ENCODE data around the gene OOSP2.
"Not testable (repeated sequence)": the region's sequence is repeated elsewhere in the genome, so short reads cannot be mapped to it uniquely, and the experiment has no call there.

OOSP2 gene, protein sequence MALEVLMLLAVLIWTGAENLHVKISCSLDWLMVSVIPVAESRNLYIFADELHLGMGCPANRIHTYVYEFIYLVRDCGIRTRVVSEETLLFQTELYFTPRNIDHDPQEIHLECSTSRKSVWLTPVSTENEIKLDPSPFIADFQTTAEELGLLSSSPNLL

DNA sequence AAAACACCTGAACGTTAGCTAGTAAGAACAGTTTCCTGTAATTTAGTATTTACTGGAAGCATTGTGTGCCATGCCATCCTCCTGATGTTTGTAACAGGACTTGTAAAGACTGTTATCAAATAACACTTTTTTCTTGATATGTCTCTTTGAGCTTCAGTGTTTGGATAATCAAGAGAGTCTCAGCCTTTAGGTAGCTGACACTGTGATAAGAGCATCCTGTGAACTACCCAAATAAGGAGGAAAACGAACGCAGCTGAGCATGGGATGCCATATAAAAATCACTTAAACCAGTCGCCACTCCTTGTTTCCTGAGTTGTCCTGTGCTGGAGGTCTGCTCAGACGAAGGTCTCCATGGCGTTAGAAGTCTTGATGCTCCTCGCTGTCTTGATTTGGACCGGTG lies at the start of gene OOSP2:
Gene OOSP2, plus strand, starts transcription at position 301 of the 400 bp plus-strand sequence. Its CDS starts 51 bp downstream, at position 352.
- DNase-seq (ENCODE audit: low spot score): no peak

DNA sequence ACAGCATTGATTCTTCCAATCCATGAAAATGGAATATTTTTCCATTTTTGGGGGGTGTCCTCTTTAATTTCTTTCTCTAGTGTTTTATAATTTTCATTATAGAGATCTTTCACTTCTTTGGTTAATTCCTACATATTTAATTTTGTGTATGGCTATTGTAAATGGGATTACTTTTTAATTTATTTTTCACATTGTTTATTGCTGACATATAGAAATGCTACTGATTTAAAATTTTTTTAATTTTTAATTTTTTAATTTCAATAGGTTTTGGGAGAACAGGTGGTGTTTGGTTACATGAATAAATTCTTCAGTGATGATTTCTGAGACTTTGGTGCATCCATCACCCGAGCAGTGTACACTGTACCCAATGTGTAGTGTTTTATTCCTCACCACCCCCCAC lies 49.8 kb upstream of the OOSP2 start:
- no peak for DNase-seq (ENCODE audit: low spot score)

DNA sequence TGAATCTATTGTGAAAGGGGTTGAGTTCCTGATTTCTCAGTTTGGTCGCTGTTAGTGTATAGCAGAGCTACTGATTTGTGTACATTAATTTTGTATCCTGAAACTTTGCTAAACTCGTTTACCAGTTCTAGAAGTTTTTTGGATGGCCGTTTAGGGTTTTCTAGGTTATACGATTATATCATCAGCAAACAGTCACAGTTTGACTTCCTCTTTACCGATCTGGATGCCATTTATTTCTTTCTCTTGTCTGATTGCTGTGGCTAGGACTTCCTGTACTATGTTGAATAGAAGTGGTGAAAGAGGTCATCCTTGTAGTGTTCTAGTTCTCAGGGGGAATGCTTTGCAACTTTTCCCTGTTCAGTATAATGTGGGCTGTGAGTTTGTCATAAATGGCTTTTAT lies 47.8 kb upstream of the OOSP2 start:
- no peak for DNase-seq (ENCODE audit: low spot score)

DNA sequence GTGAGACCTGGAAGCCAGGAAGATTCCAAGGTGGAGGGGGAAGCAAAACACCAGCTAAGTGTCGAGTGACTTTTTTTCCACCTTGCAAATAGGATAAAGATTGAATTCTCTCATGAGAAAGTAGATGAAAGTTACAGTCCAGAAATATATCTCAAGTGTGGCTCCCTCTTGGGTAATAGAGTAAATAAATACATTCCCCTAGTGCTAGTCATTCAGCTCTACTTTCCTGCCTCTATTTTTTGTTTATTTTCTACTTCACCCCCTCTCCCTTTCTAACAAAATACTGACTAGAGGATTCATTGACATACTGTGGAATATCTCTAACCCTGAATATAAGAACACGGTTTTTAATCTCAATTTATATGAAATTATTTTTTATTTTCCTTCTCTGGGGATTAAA lies 42.4 kb upstream of the OOSP2 start:
- DNase-seq (ENCODE audit: low spot score): no peak

DNA sequence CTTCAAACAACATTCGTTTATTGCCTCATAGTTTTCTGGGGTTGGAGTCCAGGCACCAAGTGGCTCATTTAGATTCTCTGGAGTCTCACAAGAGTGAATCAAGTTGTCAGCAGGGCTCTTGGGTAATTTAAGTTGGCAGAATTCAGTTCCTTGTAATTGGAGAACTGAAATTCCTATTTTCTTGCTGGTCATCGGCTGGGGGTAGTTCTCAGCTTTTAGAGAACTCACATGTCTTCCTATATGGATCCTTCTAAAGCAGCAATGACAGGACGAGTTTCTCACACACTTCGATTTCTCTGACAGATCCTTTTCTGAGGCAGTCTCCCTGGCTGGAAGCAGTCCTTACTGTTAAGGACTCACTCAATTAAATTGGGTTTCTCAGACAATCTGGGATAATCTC lies 40.5 kb upstream of the OOSP2 start:
- DNase-seq (ENCODE audit: low spot score): no peak

DNA sequence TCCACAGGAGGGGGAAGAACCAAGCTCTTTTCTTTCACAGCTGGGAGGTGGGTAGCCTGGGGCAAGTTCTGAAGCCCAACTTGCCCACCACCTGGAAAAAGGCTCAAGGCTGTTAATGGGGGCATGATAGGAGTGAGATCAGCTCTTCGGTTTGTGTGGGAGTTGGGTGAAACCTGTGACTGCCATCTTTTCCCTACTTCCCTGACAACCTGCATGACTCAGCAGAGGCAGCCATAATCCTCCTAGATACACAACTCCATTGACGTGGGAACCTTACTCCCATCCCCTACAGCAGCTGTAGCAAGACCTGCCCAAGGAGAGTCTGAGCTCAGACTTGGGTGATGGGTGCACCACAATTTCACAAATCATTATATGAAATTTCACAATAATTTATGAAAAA lies 36.5 kb upstream of the OOSP2 start:
- no peak for DNase-seq (ENCODE audit: low spot score)

DNA sequence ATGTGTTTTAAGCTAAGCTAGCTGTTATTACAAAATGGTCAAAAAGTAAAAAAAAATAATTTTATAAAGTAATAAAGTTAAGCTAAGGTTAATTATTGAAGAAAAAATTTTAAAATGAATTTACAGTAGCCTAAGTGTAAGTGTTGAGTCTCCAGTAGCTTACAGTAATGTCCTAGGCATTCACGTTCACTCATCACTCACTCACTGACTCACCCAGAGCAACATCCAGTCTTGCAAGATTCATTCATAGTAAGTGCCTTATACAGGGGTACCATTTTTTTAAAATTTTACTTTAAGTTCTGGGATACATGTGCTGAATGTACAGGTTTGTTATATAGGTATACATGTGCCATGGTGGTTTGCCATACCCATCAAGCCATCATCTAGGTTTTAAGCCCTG lies 34.8 kb upstream of the OOSP2 start:
- no peak for DNase-seq (ENCODE audit: low spot score)

DNA sequence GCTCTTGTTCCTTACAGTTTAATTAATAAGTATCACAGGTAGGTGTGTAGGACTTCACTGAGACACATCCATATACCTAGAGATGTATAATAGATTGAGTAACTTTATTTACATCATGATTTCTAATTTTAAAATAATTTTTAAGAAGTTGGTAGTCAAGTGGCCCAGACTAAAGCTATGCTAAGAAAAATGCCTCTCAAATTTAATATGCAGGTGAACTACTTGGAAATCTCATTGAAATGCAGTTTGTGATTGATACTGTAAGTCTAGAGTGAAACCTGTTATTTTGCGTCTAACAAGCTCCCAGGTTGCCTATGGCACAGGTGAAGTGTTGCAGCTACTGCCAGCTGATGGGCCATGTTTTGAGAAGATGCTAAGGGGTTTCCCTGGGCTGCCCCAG lies 23.3 kb upstream of the OOSP2 start, which contains the start of gene OOSP4B:
Gene OOSP4B, plus strand, starts transcription at position 301 of the 400 bp plus-strand sequence.
- DNase-seq (ENCODE audit: low spot score): no peak

DNA sequence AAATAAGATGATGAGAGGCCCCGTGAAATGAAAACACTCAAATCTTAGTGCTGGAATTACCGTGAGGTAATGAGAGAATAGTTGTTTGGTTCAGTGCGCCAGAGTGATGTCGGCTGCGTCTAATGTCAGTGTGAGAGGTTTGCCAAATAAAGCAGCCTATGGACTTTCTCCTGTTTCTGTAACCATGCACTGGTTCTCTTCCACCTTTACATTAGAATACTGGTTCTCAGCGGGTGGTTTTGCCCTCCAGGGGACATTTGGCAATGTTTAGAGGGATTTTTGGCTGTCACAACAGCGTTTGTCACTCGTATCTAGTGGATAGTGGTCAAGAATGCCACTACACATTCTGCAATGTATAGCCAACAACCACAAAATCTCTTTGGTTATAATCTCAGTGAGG lies 22.2 kb upstream of the OOSP2 start:
- no peak for DNase-seq (ENCODE audit: low spot score)

DNA sequence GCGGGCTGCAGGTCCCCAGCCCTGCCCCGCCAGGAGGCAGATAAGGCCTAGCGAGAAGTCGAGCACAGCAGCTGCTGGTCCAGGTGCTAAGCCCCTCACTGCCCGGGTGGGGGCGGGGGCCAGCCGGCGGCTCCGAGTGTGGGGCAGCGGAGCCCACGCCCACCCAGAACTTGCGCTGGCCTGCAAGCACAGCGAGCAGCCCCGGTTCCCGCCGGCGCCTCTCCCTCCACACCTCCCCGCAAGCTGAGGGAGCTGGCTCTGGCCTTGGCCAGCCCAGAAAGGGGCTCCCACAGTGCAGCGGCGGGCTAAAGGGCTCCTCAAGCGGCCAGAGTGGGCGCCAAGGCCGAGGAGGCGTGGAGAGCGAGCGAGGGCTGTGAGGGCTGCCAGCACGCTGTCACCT lies 19.8 kb upstream of the OOSP2 start:
- DNase-seq (ENCODE audit: low spot score): not testable (repeated sequence)

DNA sequence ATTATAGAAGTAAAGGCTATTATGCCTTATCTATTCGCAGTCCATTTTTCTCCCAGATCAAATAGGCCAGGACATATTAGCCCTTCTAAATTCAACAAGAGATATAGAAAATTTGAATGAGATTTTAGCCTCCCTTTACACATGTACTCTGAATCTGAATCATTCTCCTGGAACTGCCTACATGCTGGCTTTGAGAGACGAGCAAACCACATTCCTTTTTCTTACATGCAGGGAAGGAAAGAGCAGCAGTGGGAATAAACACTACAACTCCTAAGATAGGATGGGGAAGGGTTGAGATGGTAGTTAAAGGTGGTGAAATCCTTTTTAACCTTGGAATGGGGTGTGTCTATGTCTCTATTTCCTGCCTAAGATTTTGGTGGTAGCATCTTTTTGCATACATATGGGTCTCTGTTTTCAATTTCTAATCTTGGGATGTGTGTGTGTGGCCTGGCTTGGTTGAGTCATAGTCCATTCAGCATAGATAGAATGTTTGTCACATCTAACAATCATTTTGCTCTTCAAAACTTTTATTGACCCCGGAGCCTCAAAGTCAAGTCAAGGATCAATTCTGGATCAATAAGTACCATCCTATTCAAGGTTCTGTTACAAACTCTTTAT lies 11.1 kb upstream of the OOSP2 start:
- DNase-seq (ENCODE audit: low spot score): no peak

DNA sequence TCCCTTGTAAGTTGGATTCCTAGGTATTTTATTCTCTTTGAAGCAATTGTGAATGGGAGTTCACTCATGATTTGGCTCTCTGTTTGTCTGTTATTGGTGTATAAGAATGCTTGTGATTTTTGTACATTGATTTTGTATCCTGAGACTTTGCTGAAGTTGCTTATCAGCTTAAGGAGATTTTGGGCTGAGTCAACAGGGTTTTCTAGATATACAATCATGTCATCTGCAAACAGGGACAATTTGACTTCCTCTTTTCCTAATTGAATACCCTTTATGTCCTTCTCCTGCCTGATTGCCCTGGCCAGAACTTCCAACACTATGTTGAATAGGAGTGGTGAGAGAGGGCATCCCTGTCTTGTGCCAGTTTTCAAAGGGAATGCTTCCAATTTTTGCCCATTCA lies 10.2 kb downstream of the OOSP2 start:
- not testable (repeated sequence) for DNase-seq (ENCODE audit: low spot score)

DNA sequence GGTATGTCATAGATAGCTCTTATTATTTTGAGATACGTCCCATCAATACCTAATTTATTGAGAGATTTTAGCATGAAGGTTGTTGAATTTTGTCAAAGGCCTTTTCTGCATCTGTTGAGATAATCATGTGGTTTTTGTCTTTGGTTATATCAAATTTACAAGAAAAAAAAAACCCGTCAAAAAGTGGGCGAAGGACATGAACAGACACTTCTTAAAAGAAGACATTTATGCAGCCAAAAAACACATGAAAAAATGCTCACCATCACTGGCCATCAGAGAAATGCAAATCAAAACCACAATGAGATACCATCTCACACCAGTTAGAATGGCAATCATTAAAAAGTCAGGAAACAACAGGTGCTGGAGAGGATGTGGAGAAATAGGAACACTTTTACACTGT lies 10.6 kb downstream of the OOSP2 start:
- not testable (repeated sequence) for DNase-seq (ENCODE audit: low spot score)

DNA sequence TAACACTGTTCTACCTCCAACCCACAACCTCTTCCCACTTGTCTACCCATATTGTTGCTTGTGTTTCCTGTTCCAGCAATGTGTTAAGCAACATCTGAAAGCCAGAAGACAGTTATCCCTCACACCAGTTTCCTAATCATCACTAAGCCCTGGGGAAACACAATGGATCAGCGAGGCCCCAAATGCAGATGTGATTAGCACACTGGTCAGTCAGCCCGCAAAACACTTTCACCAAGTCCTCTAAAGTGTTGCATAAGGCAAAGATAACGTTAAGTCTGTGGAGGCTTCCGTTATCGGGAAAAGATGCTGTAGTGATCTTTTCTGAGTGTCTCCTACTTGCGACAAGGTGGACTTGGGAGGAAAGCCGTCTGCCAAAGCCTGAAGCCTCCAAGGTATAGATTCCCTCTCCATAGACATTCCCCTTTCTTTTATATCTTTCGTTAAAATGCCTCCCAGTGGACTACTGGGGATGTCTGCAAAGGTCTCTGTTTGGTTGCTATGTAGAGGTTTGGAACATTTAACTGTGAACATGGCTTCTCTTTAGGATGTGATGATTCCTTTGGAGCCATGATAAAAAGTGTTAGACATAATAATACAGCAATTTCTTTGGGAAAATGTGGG lies 16.2 kb downstream of the OOSP2 start, which contains the start of gene MS4A3:
Gene MS4A3, plus strand, starts transcription at position 317 of the 621 bp plus-strand sequence. CDS start 4,496 bp downstream, outside the sequence.
- no peak for DNase-seq (ENCODE audit: low spot score)

DNA sequence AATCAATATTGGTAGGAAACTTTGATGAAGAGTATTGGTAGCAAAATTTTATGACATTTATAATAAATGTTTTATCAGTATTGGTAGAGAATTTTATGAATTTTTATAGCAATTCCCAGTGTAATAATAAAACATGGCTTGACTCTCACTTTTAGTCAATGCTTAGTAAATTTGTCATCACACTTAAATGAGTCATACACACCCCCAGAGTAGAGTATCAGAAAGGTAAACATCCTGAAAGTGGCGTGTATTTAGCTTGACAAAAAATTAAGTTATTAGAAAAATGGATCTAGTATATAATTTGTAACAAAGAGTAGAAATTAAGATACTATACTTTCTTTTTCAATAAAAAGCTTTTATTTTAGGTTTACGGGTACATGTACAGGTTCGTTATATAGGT lies 18.8 kb downstream of the OOSP2 start:
- DNase-seq (ENCODE audit: low spot score): no peak

DNA sequence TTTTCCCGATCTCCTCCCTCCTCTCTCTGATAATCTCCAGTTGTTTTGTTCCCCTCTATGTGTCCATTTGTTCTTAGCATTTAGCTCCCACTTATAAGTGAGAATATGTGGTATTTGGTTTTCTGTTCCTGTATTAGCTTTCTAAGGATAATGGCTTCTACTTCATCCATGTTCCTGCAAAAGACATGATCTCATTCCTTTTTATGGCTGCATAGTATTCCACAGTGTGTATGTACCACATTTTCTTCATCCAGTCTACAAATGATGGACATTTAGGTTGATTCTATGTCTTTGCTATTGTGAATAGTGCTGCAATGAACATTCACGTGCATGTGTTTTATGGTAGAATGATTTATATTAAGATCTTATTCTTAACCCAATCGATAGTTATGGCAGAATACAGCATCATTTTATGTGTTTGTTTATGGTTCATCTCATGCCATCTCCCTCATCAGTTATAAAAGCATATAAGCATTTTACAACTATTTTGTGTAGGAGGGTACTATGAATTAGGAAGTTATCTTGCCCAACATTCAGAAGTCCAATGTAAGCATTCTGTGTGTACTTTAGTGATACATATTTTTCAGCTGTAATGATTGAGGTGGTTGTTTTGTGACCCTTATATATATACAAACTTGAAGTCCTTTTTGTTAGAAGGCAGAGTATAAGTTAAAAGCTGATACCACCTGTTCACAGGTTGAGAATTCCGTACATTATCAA lies 19.5 kb downstream of the OOSP2 start:
- no peak for DNase-seq (ENCODE audit: low spot score)

DNA sequence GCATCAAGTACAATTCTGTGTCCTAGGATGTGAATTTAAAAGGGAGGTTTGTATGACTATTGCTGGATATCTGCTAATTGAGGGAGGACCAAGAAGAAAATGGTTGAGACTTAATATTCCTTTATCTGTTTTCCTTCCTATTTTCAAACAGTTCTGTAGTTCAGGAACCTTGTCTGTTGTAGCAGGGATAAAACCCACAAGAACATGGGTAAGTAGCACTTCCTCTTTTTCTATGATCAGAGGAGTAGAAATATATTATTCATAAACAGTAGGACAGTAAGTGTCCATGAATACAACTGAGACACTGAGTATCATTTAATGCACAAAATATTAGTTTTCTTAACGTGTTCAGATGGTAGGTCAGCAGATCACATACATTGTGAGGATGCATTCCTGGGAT lies 23.9 kb downstream of the OOSP2 start:
- no peak for DNase-seq (ENCODE audit: low spot score)

DNA sequence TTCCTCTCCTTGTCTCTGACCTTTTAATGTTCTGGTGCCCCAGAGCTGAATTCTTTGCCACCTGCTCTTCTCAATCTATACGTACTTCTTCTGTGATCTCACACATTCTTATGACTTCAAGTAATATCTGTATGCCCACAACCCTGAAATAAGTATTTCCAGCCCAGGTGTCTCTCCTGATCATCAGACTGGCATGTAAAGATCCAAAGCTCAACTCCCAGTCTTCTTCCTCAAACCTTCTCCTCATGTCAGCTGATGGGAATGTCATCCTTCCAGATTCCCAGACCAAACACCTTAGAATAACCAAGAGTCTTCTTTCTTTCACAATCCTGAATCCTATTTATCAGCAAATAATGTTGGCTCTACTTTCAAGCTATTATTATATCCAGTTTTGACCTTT lies 25.6 kb downstream of the OOSP2 start:
- no peak for DNase-seq (ENCODE audit: low spot score)

DNA sequence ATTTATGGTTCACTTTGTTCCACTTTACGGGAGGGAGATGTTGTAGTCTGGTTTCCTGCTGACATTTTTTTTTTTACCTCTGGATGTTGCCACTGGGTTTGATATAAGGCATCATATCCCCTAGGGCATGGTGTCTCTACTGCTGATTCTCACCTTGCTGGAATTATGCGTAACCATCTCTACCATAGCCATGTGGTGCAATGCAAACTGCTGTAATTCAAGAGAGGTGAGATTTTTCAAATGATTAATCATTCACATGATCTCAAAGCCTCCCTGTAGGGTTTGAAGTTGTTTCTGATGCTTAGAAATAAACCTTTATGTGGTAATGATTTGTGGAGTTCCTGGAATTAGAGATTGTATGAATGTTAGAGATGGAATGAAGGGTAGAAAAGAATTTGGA lies 29.2 kb downstream of the OOSP2 start:
- no peak for DNase-seq (ENCODE audit: low spot score)

DNA sequence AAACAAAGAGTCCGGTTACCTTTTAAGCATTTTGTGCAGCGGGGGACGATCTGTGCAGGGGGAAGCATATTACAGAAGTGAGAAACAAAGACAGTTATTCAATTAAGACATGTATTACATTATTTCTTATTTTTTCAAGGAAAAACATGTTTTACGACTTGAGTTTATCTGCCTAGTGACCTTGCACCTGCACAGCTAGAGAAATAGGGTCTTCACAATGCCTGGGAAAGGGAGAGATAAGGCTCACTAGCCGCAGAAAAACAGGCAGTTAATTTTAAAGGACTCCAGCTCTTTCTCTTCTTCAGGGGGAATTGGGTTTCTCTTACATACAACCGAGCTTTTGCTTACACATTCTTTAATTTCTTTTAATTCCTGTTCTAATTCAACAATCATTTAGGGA lies 31.4 kb downstream of the OOSP2 start:
- not testable (repeated sequence) for DNase-seq (ENCODE audit: low spot score)

DNA sequence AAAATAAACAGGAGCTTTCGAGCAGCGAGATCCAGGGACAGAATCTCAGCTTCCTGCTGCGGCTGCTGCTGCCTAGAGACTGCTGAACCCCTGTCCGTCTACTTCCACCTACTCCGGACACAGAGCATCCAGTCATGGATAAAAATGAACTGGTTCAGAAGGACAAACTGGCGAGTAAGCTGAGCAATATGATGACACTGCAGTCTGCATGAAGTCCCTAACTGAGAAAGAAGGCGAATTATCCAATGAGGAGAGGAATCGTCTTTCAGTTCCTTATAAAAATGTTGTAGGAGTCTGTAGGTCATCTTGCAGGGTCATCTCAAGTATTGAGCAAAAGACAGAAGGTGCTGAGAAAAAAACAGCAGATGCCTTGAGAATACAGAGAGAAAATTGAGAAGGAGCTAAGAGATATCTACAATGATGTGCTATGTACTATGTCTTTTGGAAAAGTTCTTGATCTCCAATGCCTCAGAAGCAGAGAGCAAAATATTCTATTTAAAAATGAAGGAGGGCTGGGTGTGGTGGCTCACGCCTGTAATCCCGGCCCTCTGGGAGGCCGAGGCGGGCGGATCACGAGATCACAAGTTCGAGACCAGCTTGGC lies 37.1 kb downstream of the OOSP2 start:
- no peak for DNase-seq (ENCODE audit: low spot score)

DNA sequence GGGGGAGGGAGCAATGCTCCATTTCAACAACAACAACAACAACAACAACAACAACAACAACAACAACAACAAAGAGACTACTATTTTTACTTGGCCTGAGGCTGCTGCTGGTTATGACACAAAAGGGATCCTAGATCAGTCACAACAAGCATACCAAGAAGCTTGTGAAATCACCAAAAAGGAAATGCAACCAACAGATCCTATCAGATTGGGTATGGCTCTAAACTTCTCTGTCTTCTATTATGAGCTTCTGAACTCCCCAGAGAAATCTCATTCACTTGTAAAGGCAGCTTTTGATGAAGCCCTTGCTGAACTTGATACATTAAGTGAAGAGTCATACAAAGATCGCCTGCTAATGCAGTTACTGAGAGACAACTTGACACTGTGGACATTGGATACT lies 37.8 kb downstream of the OOSP2 start:
- DNase-seq (ENCODE audit: low spot score): no peak

DNA sequence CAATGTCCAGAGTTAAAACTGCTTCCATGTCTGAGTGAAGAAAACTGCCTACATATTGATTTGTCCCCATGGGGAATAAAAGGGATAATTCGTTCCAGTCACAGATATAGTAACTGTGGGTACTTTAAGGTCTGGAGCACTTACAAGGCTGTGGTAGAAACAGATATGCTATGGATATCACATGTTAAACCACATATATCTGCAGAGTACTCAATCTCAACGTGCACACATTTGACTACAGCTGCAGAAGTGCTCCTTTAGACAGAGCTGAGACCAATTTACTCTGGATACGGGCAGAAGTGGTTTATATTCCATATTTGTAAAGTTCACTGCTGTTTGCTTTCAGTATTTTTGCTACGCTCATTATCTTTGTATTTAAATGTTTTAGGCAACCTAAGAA lies 38.5 kb downstream of the OOSP2 start:
- no peak for DNase-seq (ENCODE audit: low spot score)
